ENCODE results near the gene C14orf180.

C14orf180 gene

GRCh38 chr14:104563742-104564615 is 15.6 kb upstream of the C14orf180 start:
- Mint-ChIP-seq H3K4me1 (ENCODE audit: low read depth) (no peaks in the 10 kb centered on the region), H3K9me3 (ENCODE audit: low read depth) (no peaks in the 10 kb centered on the region), H3K27ac (no peak overlapping the region), H3K27me3 (peaks cover 2% of the 10 kb centered on the region), H3K4me3 (no peak overlapping the region), H3K36me3 (no peaks in the 10 kb centered on the region)

- Mint-ChIP-seq H3K4me3 (no peak overlapping the region), H3K4me1 (ENCODE audit: low read depth) (no peaks in the 10 kb centered on the region), H3K27me3 (peaks cover 2% of the 10 kb centered on the region), H3K9me3 (ENCODE audit: low read depth) (no peaks in the 10 kb centered on the region), H3K27ac (no peak overlapping the region), H3K36me3 (no peaks in the 10 kb centered on the region)
Observed at GRCh38 chr14:104564744-104565679, 14.6 kb upstream of the C14orf180 start.

GRCh38 chr14:104567141-104567956 is 12.2 kb upstream of the C14orf180 start:
- Mint-ChIP-seq H3K27me3 (peaks cover 2% of the 10 kb centered on the region), H3K4me3 (no peak overlapping the region), H3K27ac (no peak overlapping the region), H3K9me3 (ENCODE audit: low read depth) (no peaks in the 10 kb centered on the region), H3K36me3 (no peaks in the 10 kb centered on the region), H3K4me1 (ENCODE audit: low read depth) (no peaks in the 10 kb centered on the region)

- Mint-ChIP-seq H3K27me3 (peaks cover 2% of the 10 kb centered on the region), H3K4me1 (ENCODE audit: low read depth) (no peaks in the 10 kb centered on the region)
Observed at GRCh38 chr14:104567957-104568225, 11.7 kb upstream of the C14orf180 start.

GRCh38 chr14:104568620-104569019 is 10.9 kb upstream of the C14orf180 start:
- Mint-ChIP-seq H3K36me3 (no peaks in the 10 kb centered on the region), H3K4me3 (no peak overlapping the region), H3K27me3 (peaks cover 2% of the 10 kb centered on the region), H3K9me3 (ENCODE audit: low read depth) (no peaks in the 10 kb centered on the region), H3K4me1 (ENCODE audit: low read depth) (no peaks in the 10 kb centered on the region), H3K27ac (no peak overlapping the region)

More at GRCh38 chr14:104567957-104568225, 11.7 kb upstream of the C14orf180 start:
- Mint-ChIP-seq H3K36me3 (no peaks in the 10 kb centered on the region), H3K9me3 (ENCODE audit: low read depth) (no peaks in the 10 kb centered on the region), H3K4me3 (no peak overlapping the region), H3K27ac (no peak overlapping the region)

- Mint-ChIP-seq H3K27ac (no peak overlapping the region), H3K27me3 (peaks cover 2% of the 10 kb centered on the region), H3K4me3 (no peak overlapping the region), H3K9me3 (ENCODE audit: low read depth) (no peaks in the 10 kb centered on the region), H3K36me3 (no peaks in the 10 kb centered on the region), H3K4me1 (ENCODE audit: low read depth) (no peaks in the 10 kb centered on the region)
Observed at GRCh38 chr14:104569435-104569834, 10.1 kb upstream of the C14orf180 start.

- H3K4me1 Mint-ChIP-seq (ENCODE audit: low read depth): no peaks in the 10 kb centered on the region
- no peaks in the 10 kb centered on the region for H3K36me3 Mint-ChIP-seq
- no peaks in the 10 kb centered on the region for H3K27me3 Mint-ChIP-seq
- no peak overlapping the region for H3K4me3 Mint-ChIP-seq
- H3K27ac Mint-ChIP-seq: no peak overlapping the region
- no peaks in the 10 kb centered on the region for H3K9me3 Mint-ChIP-seq (ENCODE audit: low read depth)
Observed at GRCh38 chr14:104571246-104571645, 8.3 kb upstream of the C14orf180 start.

- no peaks in the 10 kb centered on the region for H3K9me3 Mint-ChIP-seq (ENCODE audit: low read depth)
- H3K27me3 Mint-ChIP-seq: no peaks in the 10 kb centered on the region
- no peak overlapping the region for H3K27ac Mint-ChIP-seq
- H3K4me1 Mint-ChIP-seq (ENCODE audit: low read depth): no peaks in the 10 kb centered on the region
- no peak overlapping the region for H3K4me3 Mint-ChIP-seq
- no peaks in the 10 kb centered on the region for H3K36me3 Mint-ChIP-seq
Observed at GRCh38 chr14:104572024-104572626, 7.4 kb upstream of the C14orf180 start.

- Mint-ChIP-seq H3K4me1 (ENCODE audit: low read depth) (no peaks in the 10 kb centered on the region), H3K27me3 (no peaks in the 10 kb centered on the region), H3K27ac (no peak overlapping the region), H3K36me3 (no peaks in the 10 kb centered on the region), H3K9me3 (ENCODE audit: low read depth) (no peaks in the 10 kb centered on the region), H3K4me3 (no peak overlapping the region)
Observed at GRCh38 chr14:104572668-104573067, 6.9 kb upstream of the C14orf180 start.

GRCh38 chr14:104573930-104574329 is 5.6 kb upstream of the C14orf180 start:
- Mint-ChIP-seq H3K36me3 (no peaks in the 10 kb centered on the region), H3K27me3 (no peaks in the 10 kb centered on the region), H3K4me1 (ENCODE audit: low read depth) (no peaks in the 10 kb centered on the region), H3K27ac (no peak overlapping the region), H3K4me3 (no peak overlapping the region), H3K9me3 (ENCODE audit: low read depth) (no peaks in the 10 kb centered on the region)

- H3K4me3 Mint-ChIP-seq: no peak overlapping the region
- H3K4me1 Mint-ChIP-seq (ENCODE audit: low read depth): no peaks in the 10 kb centered on the region
- no peaks in the 10 kb centered on the region for H3K27me3 Mint-ChIP-seq
- no peak overlapping the region for H3K27ac Mint-ChIP-seq
- no peaks in the 10 kb centered on the region for H3K36me3 Mint-ChIP-seq
- no peaks in the 10 kb centered on the region for H3K9me3 Mint-ChIP-seq (ENCODE audit: low read depth)
Observed at GRCh38 chr14:104574536-104574935, 5.0 kb upstream of the C14orf180 start.

- H3K27ac Mint-ChIP-seq: no peak overlapping the region
- no peaks in the 10 kb centered on the region for H3K27me3 Mint-ChIP-seq
- H3K9me3 Mint-ChIP-seq (ENCODE audit: low read depth): no peaks in the 10 kb centered on the region
- no peaks in the 10 kb centered on the region for H3K36me3 Mint-ChIP-seq
- no peaks in the 10 kb centered on the region for H3K4me1 Mint-ChIP-seq (ENCODE audit: low read depth)
- no peak overlapping the region for H3K4me3 Mint-ChIP-seq
Observed at GRCh38 chr14:104574978-104575583, 4.5 kb upstream of the C14orf180 start.

GRCh38 chr14:104576232-104576969 is 3.2 kb upstream of the C14orf180 start:
- Mint-ChIP-seq H3K4me3 (no peak overlapping the region), H3K9me3 (ENCODE audit: low read depth) (no peaks in the 10 kb centered on the region), H3K27me3 (peaks cover under 1% of the 10 kb centered on the region), H3K4me1 (ENCODE audit: low read depth) (no peaks in the 10 kb centered on the region), H3K36me3 (no peaks in the 10 kb centered on the region), H3K27ac (no peak overlapping the region)

- no peaks in the 10 kb centered on the region for H3K36me3 Mint-ChIP-seq
- H3K9me3 Mint-ChIP-seq (ENCODE audit: low read depth): no peaks in the 10 kb centered on the region
- peaks cover 1% of the 10 kb centered on the region for H3K27me3 Mint-ChIP-seq
- no peak overlapping the region for H3K4me3 Mint-ChIP-seq
- no peaks in the 10 kb centered on the region for H3K4me1 Mint-ChIP-seq (ENCODE audit: low read depth)
- H3K27ac Mint-ChIP-seq: no peak overlapping the region
Observed at GRCh38 chr14:104576970-104577332, 2.6 kb upstream of the C14orf180 start.

All from activated naive CD8-positive, alpha-beta T cell (primary cell).